Measurements from ENCODE around the gene TAP2.

GRCh38 chr6:32847795-32848194 is 9.3 kb upstream of the TAP2 start:
- TF ChIP-seq CTCF (IDR thresholded peaks at IDR 0.05), result no peak
- TF ChIP-seq POLR2A (IDR thresholded peaks at IDR 0.05), result no peak
- no peak for TF ChIP-seq POLR2AphosphoS5 (IDR thresholded peaks at IDR 0.05)

Data from breast epithelium (tissue), 3 donors.